Natural killer cell (primary cell): Measurements from ENCODE around the gene GPR89B. TPM values are rescaled to one million over a fixed set of nuclear protein-coding genes. Genes with fewer than 3 reads are reported as not detected.

Experiments
- ATAC-seq, 3 donors: fragments of 150-1000 bp in 2 of 3; fragments of 200-7000 bp in 1 of 3; cut with Tn5 transposase; 1 replicate in 1 of 3; 2 replicates in 2 of 3; pipeline ENCODE4 v1.10.0; 2021; ENCODE audit warnings: mild to moderate bottlenecking in 2 of 3, moderate library complexity in 2 of 3
- DNase-seq, 2 donors: peaks; one replicate each; pipeline versions ENCODE4 v3.0.0 to v3.0.0-alpha.2; 2013 to 2021; ENCODE audit warnings: mixed read lengths in 1 of 2
- H3K27ac ChIP-seq: one replicate; pipeline ENCODE4 v1.5.1; 2013; ENCODE audit warnings: mild to moderate bottlenecking, low read length
- H3K27me3 ChIP-seq: one replicate; pipeline ENCODE4 v1.6.1; 2013; ENCODE audit warnings: low read length; ENCODE audit not compliant: control insufficient read depth, insufficient read depth
- H3K36me3 ChIP-seq: one replicate; pipeline ENCODE4 v1.6.1; 2013; ENCODE audit warnings: low read length; ENCODE audit not compliant: control insufficient read depth, insufficient read depth
- H3K4me1 ChIP-seq: one replicate; pipeline ENCODE4 v1.6.1; 2013; ENCODE audit warnings: low read length; ENCODE audit not compliant: control insufficient read depth, insufficient read depth
- H3K4me3 ChIP-seq: one replicate; pipeline ENCODE4 v1.5.1; 2013; ENCODE audit warnings: low read length
- H3K9me3 ChIP-seq: one replicate; pipeline ENCODE4 v1.6.1; 2013; ENCODE audit warnings: low read length; ENCODE audit not compliant: control insufficient read depth, insufficient read depth
- H3K27ac Mint-ChIP-seq, 2 donors: one replicate each; pipeline ENCODE4 v1.8.0; 2022; ENCODE audit warnings: mild to moderate bottlenecking in 2 of 2, mixed read lengths in 2 of 2, moderate library complexity in 1 of 2
- H3K27me3 Mint-ChIP-seq, 2 donors: one replicate each; pipeline ENCODE4 v1.8.0; 2022; ENCODE audit warnings: low read depth in 2 of 2, mixed read lengths in 2 of 2
- H3K36me3 Mint-ChIP-seq: one replicate; pipeline ENCODE4 v1.8.0; 2022; ENCODE audit warnings: mixed read lengths
- H3K4me1 Mint-ChIP-seq, 2 donors: one replicate each; pipeline ENCODE4 v1.8.0; 2022; ENCODE audit warnings: mixed read lengths in 2 of 2
- H3K4me3 Mint-ChIP-seq: one replicate; pipeline ENCODE4 v1.8.0; 2022; ENCODE audit warnings: mild to moderate bottlenecking, moderate library complexity, mixed read lengths
- H3K9me3 Mint-ChIP-seq, 2 donors: one replicate each; pipeline ENCODE4 v1.8.0; 2022; ENCODE audit warnings: mixed read lengths in 2 of 2
- WGBS: methylation state at CpG from one replicate; pipeline ENCODE4 v1.1.7; 2013; ENCODE audit warnings: missing lambda C conversion rate; ENCODE audit not compliant: insufficient coverage; 5-methylcytosine and 5-hydroxymethylcytosine counted together
- intact Hi-C: fragments of 100-400 bp; cut with micrococcal nuclease; formaldehyde crosslinking; loops from one replicate; pipeline ENCODE4 v1.14.2; 2022
- total RNA-seq, 4 donors: library from RNA; stranded (reverse); fragments of 120-200 nt in 1 of 4; gene quantifications; one replicate each; pipeline versions ENCODE4 v1.2.3 to v1.2.4, GENCODE V29; 2013 to 2022
- TF ChIP-seq, protein P1 (sequence below): fragments of 200-600 bp; IDR thresholded peaks from one replicate; pipeline ENCODE4 v1.8.0; 2022; ENCODE audit warnings: antibody characterized with exemption

GPR89B gene
- total RNA-seq, 3 donors from 2014 or later (not counting 1 experiment from before 2014, with no cell fraction given), result 18.5 to 28.4 (median 24.5) TPM

GRCh38 chr1:147890177-147890790 is 37.9 kb upstream of the GPR89B start:
- WGBS, result 11% methylated on average over 12 of the region's 12 CpGs
- Histone ChIP-seq H3K27ac (no peak overlapping the region), H3K9me3 (no peaks in the 10 kb centered on the region), H3K4me1 (no peaks in the 10 kb centered on the region), H3K36me3 (no peaks in the 10 kb centered on the region), H3K4me3 (no peak overlapping the region), H3K27me3 (no peaks in the 10 kb centered on the region)
- H3K4me1 Mint-ChIP-seq, result no peaks in the 10 kb centered on the region
- no peak overlapping the region for H3K4me3 Mint-ChIP-seq
- TF ChIP-seq, protein P1, sequence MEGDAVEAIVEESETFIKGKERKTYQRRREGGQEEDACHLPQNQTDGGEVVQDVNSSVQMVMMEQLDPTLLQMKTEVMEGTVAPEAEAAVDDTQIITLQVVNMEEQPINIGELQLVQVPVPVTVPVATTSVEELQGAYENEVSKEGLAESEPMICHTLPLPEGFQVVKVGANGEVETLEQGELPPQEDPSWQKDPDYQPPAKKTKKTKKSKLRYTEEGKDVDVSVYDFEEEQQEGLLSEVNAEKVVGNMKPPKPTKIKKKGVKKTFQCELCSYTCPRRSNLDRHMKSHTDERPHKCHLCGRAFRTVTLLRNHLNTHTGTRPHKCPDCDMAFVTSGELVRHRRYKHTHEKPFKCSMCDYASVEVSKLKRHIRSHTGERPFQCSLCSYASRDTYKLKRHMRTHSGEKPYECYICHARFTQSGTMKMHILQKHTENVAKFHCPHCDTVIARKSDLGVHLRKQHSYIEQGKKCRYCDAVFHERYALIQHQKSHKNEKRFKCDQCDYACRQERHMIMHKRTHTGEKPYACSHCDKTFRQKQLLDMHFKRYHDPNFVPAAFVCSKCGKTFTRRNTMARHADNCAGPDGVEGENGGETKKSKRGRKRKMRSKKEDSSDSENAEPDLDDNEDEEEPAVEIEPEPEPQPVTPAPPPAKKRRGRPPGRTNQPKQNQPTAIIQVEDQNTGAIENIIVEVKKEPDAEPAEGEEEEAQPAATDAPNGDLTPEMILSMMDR, result peak; percentile 39
- no peaks in the 10 kb centered on the region for H3K36me3 Mint-ChIP-seq
- peak; percentile 52 to 89 (median 64) for ATAC-seq
- no peak overlapping the region for H3K27ac Mint-ChIP-seq
- peak; percentile 31 to 69 for DNase-seq
- no peaks in the 10 kb centered on the region for H3K9me3 Mint-ChIP-seq
- intact Hi-C loops, result loop anchor here (2.0 to 10.0 kb wide), 3 partner anchors 165 to 617 kb away; no protein-coding TSS in a partner anchor
- H3K27me3 Mint-ChIP-seq, result peaks cover 8 to 15% of the 10 kb centered on the region in 2 donors

DNA sequence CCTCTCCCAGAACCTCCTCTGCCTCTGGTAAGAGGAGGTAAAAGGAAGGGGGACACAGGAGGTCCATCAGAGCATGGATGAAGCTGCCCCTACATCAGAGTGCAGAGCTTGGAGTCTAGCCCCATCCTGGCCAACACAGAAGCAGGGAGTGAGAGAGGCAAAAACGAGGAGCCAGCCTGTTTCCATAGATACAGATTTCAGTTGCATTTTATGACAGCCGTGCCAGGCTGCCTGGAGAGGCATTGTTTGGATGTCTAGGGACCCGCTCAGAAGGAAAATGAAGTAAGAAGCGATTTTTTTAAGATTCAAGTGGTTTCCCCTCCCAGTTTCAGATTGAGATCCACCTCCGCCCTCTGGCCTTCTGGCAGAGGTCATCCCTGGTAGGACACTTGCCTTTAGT is 37.1 kb upstream of the GPR89B start:
- no peaks in the 10 kb centered on the region for H3K36me3 ChIP-seq
- H3K27me3 ChIP-seq, result no peaks in the 10 kb centered on the region
- TF ChIP-seq, protein P1, result no peak
- H3K9me3 ChIP-seq, result no peaks in the 10 kb centered on the region
- intact Hi-C loops, result loop anchor here (2.0 to 10.0 kb wide), 3 partner anchors 166 to 618 kb away; no protein-coding TSS in a partner anchor
- H3K9me3 Mint-ChIP-seq, result no peaks in the 10 kb centered on the region
- 87% methylated on average over 5 of the region's 5 CpGs for WGBS
- no peak overlapping the region for H3K27ac Mint-ChIP-seq
- H3K4me3 Mint-ChIP-seq, result no peak overlapping the region
- no peak for DNase-seq
- no peaks in the 10 kb centered on the region for H3K36me3 Mint-ChIP-seq
- peaks cover 7 to 12% of the 10 kb centered on the region in 2 donors for H3K27me3 Mint-ChIP-seq
- no peak overlapping the region for H3K27ac ChIP-seq
- ATAC-seq, result no peak
- H3K4me1 Mint-ChIP-seq, result no peaks in the 10 kb centered on the region
- H3K4me1 ChIP-seq, result no peaks in the 10 kb centered on the region
- H3K4me3 ChIP-seq, result no peak overlapping the region

DNA sequence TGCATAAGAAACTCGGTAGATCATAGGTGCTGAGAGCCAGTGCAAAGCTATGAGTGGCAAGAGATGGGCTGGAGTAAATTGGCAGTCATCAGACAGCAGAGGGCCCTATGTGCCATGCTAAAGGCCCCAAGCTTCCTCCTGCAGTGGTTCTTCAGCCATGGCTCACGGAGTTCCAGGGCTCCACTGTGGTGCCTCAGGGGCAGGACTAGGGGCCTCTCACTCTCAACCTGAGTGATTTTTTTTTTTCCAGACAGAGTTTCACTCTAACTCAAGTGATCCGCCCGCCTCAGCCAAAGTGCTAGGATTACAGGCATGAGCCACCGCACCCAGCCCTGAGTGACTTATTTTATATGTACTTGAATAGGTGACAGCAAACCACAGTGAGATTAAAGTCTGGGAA is 36.0 kb upstream of the GPR89B start:
- Histone ChIP-seq H3K36me3 (no peaks in the 10 kb centered on the region), H3K27me3 (no peaks in the 10 kb centered on the region), H3K4me3 (no peak overlapping the region), H3K4me1 (no peaks in the 10 kb centered on the region), H3K27ac (no peak overlapping the region), H3K9me3 (no peaks in the 10 kb centered on the region)
- DNase-seq (peak in 1 of 2 donors; percentile 23), ATAC-seq (peak in 1 of 3 donors; percentile 32)
- TF ChIP-seq, protein P1, result no peak
- 81% methylated on average over 5 of the region's 5 CpGs for WGBS
- no peak overlapping the region for H3K4me3 Mint-ChIP-seq
- H3K9me3 Mint-ChIP-seq, result no peaks in the 10 kb centered on the region
- H3K27ac Mint-ChIP-seq, result no peak overlapping the region
- intact Hi-C loops, result loop anchor here (1.0 to 10.0 kb wide), 4 partner anchors 167 to 397 kb away; no protein-coding TSS in a partner anchor
- no peaks in the 10 kb centered on the region for H3K36me3 Mint-ChIP-seq
- H3K27me3 Mint-ChIP-seq, result peaks cover 7 to 12% of the 10 kb centered on the region in 2 donors
- H3K4me1 Mint-ChIP-seq, result no peaks in the 10 kb centered on the region
